Upper lobe of left lung (tissue), 6 donors: ENCODE measurements around the gene AFG1L. TPM values are rescaled to one million over a fixed set of nuclear protein-coding genes. Genes with fewer than 3 reads are reported as not detected.
"Not testable (repeated sequence)": the region's sequence is repeated elsewhere in the genome, so short reads cannot be mapped to it uniquely, and the experiment has no call there.

Source experiments
- ATAC-seq, 2 donors: fragments of 200-7000 bp; cut with Tn5 transposase; one replicate each; pipeline ENCODE4 v1.9.1; 2022; ENCODE audit warnings: mild to moderate bottlenecking in 2 of 2, moderate library complexity in 2 of 2; ENCODE audit not compliant: low FRiP score in 2 of 2
- DNase-seq, 2 donors: peaks; one replicate each; pipeline ENCODE4 v3.0.0-alpha.2; 2019 to 2020
- H3K27ac ChIP-seq, 4 donors: fragments of 200-600 bp; sonication (generic); one replicate each; pipeline ENCODE4 v1.5.1; 2016 to 2019
- H3K27me3 ChIP-seq, 4 donors: fragments of 200-600 bp; sonication (generic); one replicate each; pipeline ENCODE4 v1.5.1; 2017 to 2019
- H3K36me3 ChIP-seq, 4 donors: fragments of 200-600 bp; sonication (generic); one replicate each; pipeline ENCODE4 v1.5.1; 2016 to 2019
- H3K4me1 ChIP-seq, 4 donors: fragments of 200-600 bp; sonication (generic); one replicate each; pipeline ENCODE4 v1.5.1; 2018 to 2019
- H3K4me3 ChIP-seq, 4 donors: fragments of 200-600 bp; sonication (generic); one replicate each; pipeline ENCODE4 v1.5.1; 2017 to 2019; ENCODE audit warnings: mild to moderate bottlenecking in 2 of 4, moderate library complexity in 1 of 4
- H3K9me3 ChIP-seq, 4 donors: fragments of 200-600 bp; sonication (generic); one replicate each; pipeline ENCODE4 v1.5.1; 2018 to 2019
- CTCF ChIP-seq, 6 experiments: fragments of 450-650 bp in 4 of 6; fragments of 200-600 bp in 2 of 6; sonication (generic) in 2 of 6; IDR thresholded peaks; one replicate each; pipeline ENCODE4 v1.5.1; 2016 to 2019; ENCODE audit warnings: antibody characterized with exemption in 6 of 6
- EP300 ChIP-seq, 4 donors: sonication (generic); formaldehyde crosslinking; IDR thresholded peaks; one replicate each; pipeline ENCODE4 v1.5.1; 2017; ENCODE audit warnings: antibody characterized with exemption in 4 of 4, control low read depth in 2 of 4
- POLR2A ChIP-seq, 4 donors: fragments of 450-650 bp; IDR thresholded peaks; one replicate each; pipeline ENCODE4 v1.5.1; 2016 to 2017; ENCODE audit warnings: antibody characterized with exemption in 4 of 4, mild to moderate bottlenecking in 2 of 4
- POLR2AphosphoS5 ChIP-seq, 2 donors: sonication (generic); formaldehyde crosslinking; IDR thresholded peaks; one replicate each; pipeline ENCODE4 v1.5.1; 2017; ENCODE audit warnings: antibody characterized with exemption in 2 of 2
- WGBS, 2 donors: methylation state at CpG; one replicate each; pipeline ENCODE4 v1.1.5; 2017 to 2018; 5-methylcytosine and 5-hydroxymethylcytosine counted together
- total RNA-seq, 6 donors: library from RNA; depleted of rRNA in 4 of 6; stranded (reverse); fragments of >200 nt in 4 of 6; gene quantifications; one replicate each; pipeline versions ENCODE4 v1.1.0 to v1.2.1, GENCODE V29; 2016 to 2021
- donor health status: DM: no; HTN: no; CAD: no; lungs with moderate emphysema.
- donor health status: DM: no; HTN: yes; CAD: no; lungs with severe emphysema.

The AFG1L gene
- total RNA-seq, 6 donors from 2014 or later, result 2.6 to 19.9 (median 7.0) TPM

DNA sequence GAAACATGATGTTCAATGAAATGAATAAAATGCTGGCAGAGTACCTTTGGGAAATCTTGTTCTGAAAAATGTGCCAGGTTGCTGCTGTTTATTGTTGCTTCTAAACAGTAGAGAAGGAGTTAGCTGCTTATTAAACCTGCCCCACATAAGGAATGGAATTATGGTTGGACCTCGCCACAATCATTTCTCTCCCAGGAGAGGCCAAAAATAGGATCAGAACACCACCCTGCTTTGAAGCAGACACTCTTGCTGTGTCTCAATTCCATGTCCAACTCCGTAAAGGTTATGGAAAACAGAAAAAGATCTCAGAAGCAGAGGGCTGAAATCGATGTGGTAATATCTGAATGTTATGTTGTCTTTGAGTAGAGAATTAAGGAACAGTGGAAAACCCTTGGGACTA lies 27.9 kb downstream of the AFG1L start:
- 79 to 96% methylated on average over 3 of the region's 3 CpGs for WGBS, 2 donors

GRCh38 chr6:108323710-108324466 lies 29.0 kb downstream of the AFG1L start:
- Histone ChIP-seq H3K4me3 (no peak overlapping the region), H3K27me3 (no peaks in the 10 kb centered on the region), H3K27ac (no peak overlapping the region), H3K4me1 (no peaks in the 10 kb centered on the region), H3K36me3 (peaks cover 0 to 8% (median 0%) of the 10 kb centered on the region in 4 donors), H3K9me3 (no peaks in the 10 kb centered on the region)
- no peak for ATAC-seq
- DNase-seq, result no peak
- 76 to 78% methylated on average over 4 of the region's 4 CpGs for WGBS, 2 donors
- TF ChIP-seq POLR2AphosphoS5 (IDR thresholded peaks at IDR 0.05) (no peak), POLR2A (IDR thresholded peaks at IDR 0.05) (no peak), EP300 (IDR thresholded peaks at IDR 0.05) (no peak), CTCF (IDR thresholded peaks at IDR 0.05) (no peak)

More for the DNA sequence above, 27.9 kb downstream of the AFG1L start:
- no peak for ATAC-seq
- Histone ChIP-seq H3K9me3 (no peaks in the 10 kb centered on the region), H3K27ac (no peak overlapping the region), H3K4me3 (no peak overlapping the region), H3K27me3 (no peaks in the 10 kb centered on the region), H3K36me3 (peaks cover 0 to 6% (median 0%) of the 10 kb centered on the region in 4 donors), H3K4me1 (no peaks in the 10 kb centered on the region)
- no peak for TF ChIP-seq POLR2AphosphoS5 (IDR thresholded peaks at IDR 0.05)
- TF ChIP-seq POLR2A (IDR thresholded peaks at IDR 0.05), result no peak
- no peak for TF ChIP-seq CTCF (IDR thresholded peaks at IDR 0.05)
- no peak for TF ChIP-seq EP300 (IDR thresholded peaks at IDR 0.05)
- no peak for DNase-seq

- ATAC-seq, H3K4me3 ChIP-seq, H3K27me3 ChIP-seq, H3K27ac ChIP-seq, DNase-seq, H3K36me3 ChIP-seq, H3K4me1 ChIP-seq, H3K9me3 ChIP-seq: not testable (repeated sequence)
- WGBS, 2 donors, result 95 to 98% methylated on average over 6 to 7 of the region's 7 CpGs
Measured at GRCh38 chr6:108330221-108330785, 35.4 kb downstream of the AFG1L start.

GRCh38 chr6:108330806-108331205 lies 36.0 kb downstream of the AFG1L start:
- Histone ChIP-seq H3K27ac (no peak overlapping the region), H3K4me1 (no peaks in the 10 kb centered on the region), H3K4me3 (no peak overlapping the region), H3K27me3 (no peaks in the 10 kb centered on the region), H3K9me3 (no peaks in the 10 kb centered on the region), H3K36me3 (peaks cover 0 to 8% (median 0%) of the 10 kb centered on the region in 4 donors)
- no peak for DNase-seq
- no peak for TF ChIP-seq POLR2AphosphoS5 (IDR thresholded peaks at IDR 0.05)
- no peak for ATAC-seq
- whole genome bisulfite sequencing, 2 donors, result 97 to 98% methylated on average over 2 of the region's 2 CpGs

DNA sequence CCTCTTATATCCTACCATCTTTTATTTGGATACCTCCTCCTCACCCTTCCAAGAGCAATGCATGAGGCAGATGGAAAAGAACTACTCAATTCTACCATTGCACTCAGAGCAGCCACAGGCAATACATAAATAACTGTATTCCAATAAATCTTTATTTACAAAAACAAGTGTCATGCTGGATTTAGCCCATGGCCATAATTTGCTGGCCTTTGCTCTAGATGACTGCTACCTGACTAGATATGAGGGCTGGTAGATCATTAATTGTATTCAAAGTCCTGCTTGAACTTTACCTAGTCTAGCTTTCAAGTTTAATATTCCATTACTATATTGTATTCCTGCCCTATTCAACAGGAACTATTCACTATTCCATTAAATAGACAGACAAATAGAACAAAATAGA lies 37.1 kb downstream of the AFG1L start:
- no peaks in the 10 kb centered on the region for H3K9me3 ChIP-seq
- H3K36me3 ChIP-seq, result peaks cover 0 to 8% (median 0%) of the 10 kb centered on the region in 4 donors
- ATAC-seq (no peak), DNase-seq (no peak)
- TF ChIP-seq POLR2AphosphoS5 (IDR thresholded peaks at IDR 0.05) (no peak), POLR2A (IDR thresholded peaks at IDR 0.05) (no peak), CTCF (IDR thresholded peaks at IDR 0.05) (no peak), EP300 (IDR thresholded peaks at IDR 0.05) (no peak)
- no peaks in the 10 kb centered on the region for H3K4me1 ChIP-seq
- H3K4me3 ChIP-seq, result no peak overlapping the region
- H3K27me3 ChIP-seq, result no peaks in the 10 kb centered on the region
- no peak overlapping the region for H3K27ac ChIP-seq

- no peaks in the 10 kb centered on the region for H3K27me3 ChIP-seq
- TF ChIP-seq CTCF (IDR thresholded peaks at IDR 0.05), result no peak
- TF ChIP-seq EP300 (IDR thresholded peaks at IDR 0.05), result no peak
- no peak for TF ChIP-seq POLR2AphosphoS5 (IDR thresholded peaks at IDR 0.05)
- TF ChIP-seq POLR2A (IDR thresholded peaks at IDR 0.05), result no peak
- H3K4me1 ChIP-seq, result no peaks in the 10 kb centered on the region
- DNase-seq, result no peak
- H3K36me3 ChIP-seq, result no peaks in the 10 kb centered on the region
- 90 to 92% methylated on average over 3 of the region's 3 CpGs for WGBS, 2 donors
- no peaks in the 10 kb centered on the region for H3K9me3 ChIP-seq
- H3K27ac ChIP-seq, result no peak overlapping the region
- no peak for ATAC-seq
- no peak overlapping the region for H3K4me3 ChIP-seq
Measured at GRCh38 chr6:108336971-108337370, 42.1 kb downstream of the AFG1L start.
